ENCODE data around the gene LSP1. TPM values are rescaled to one million over a fixed set of nuclear protein-coding genes. Genes with fewer than 3 reads are reported as not detected.

LSP1 gene
- total and polyA plus RNA-seq, 12 donors: 4.0 to 1,341 (median 278) TPM

DNA sequence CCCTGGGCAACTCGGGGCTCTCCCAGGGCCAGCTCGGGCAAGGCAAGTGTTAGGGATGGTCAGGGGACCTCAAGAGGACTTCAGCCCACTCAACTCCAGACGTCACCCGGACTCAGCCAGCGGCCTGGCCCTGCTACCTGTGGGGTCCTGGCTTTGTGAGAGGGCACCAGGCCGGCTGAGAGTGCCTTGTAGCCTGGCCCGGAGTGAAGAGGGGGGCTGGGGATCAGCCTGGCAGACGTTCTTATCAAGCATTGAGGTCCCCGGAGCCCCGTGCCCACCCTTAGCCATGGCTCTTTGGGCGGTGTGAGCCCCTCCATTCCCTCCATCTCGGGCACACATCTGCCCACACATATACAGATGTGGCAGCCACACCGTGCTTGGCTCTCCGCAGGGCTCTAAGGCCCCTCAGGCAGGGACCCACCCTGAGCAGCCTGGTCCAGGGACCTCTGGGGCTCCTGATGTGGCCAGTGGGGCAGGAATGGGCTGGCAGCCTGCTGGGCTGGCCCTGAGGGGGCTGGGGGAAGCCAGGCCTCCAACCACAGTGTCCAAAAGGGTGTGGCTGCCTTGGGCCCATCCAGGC, 15.3 kb downstream of the LSP1 start:
- TF ChIP-seq, protein P1, sequence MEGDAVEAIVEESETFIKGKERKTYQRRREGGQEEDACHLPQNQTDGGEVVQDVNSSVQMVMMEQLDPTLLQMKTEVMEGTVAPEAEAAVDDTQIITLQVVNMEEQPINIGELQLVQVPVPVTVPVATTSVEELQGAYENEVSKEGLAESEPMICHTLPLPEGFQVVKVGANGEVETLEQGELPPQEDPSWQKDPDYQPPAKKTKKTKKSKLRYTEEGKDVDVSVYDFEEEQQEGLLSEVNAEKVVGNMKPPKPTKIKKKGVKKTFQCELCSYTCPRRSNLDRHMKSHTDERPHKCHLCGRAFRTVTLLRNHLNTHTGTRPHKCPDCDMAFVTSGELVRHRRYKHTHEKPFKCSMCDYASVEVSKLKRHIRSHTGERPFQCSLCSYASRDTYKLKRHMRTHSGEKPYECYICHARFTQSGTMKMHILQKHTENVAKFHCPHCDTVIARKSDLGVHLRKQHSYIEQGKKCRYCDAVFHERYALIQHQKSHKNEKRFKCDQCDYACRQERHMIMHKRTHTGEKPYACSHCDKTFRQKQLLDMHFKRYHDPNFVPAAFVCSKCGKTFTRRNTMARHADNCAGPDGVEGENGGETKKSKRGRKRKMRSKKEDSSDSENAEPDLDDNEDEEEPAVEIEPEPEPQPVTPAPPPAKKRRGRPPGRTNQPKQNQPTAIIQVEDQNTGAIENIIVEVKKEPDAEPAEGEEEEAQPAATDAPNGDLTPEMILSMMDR (IDR thresholded peaks at IDR 0.05): no peak
- TF ChIP-seq POLR2A (IDR thresholded peaks at IDR 0.05): peak in 1 of 2 donors; percentile 45
- Histone ChIP-seq H3K27ac (peak overlapping the region; percentile 71 to 97 (median 88)), H3K4me1 (replicated peaks in 1 of 2) (peaks cover 32 to 61% of the 10 kb centered on the region in 2 donors), H3K36me3 (replicated peaks in 1 of 2) (no peaks in the 10 kb centered on the region), H3K9me3 (replicated peaks in 1 of 3) (no peaks in the 10 kb centered on the region), H3K27me3 (no peaks in the 10 kb centered on the region), H3K4me3 (peak overlapping the region in 2 of 4 donors; percentile 32 to 60)
- 43 to 69% (median 50%) methylated on average over 9 to 14 of the region's 14 CpGs for WGBS, 4 donors
- peak in 2 of 7 donors; percentile 50 to 52 for DNase-seq
- intact Hi-C loops (cut with DNase I): no loop called here

DNA sequence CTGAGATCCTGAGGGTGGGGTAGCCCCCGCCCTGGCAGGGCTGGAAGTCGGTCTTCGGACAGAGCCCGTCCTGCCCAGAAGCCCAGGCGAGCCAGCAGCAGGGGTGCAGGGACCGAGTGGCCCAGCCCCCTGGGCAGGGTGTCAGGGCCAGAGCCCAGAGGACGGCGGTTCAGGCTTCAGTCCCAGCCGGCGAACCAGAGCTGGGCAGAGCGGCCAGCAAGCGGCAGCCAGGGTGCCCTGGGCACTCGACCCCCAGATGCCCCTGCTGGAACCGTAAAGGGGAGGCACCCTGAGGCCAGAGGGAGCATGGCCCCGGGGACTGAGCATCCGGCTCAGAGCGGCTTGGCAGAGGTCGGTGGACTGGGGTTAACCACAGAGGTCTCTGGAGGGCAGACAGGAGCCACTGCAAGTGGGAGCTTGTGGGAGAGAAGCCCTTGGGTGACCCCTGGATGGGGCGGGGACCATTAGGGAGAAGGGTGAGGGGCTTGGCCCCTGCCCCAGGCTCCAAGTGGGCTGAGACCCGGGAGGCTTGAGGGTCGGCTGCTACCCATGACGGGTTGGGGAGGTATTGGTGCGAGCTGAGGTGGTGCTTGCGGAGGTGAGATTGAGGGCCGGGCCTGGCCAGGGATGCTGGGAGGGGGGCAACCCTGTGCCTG, 15.9 kb downstream of the LSP1 start:
- peak; percentile 23 to 88 for TF ChIP-seq POLR2A (IDR thresholded peaks at IDR 0.05)
- TF ChIP-seq, protein P1 (IDR thresholded peaks at IDR 0.05): no peak
- intact Hi-C loops (cut with DNase I): no loop called here
- Histone ChIP-seq H3K9me3 (replicated peaks in 1 of 3) (no peaks in the 10 kb centered on the region), H3K27me3 (no peaks in the 10 kb centered on the region), H3K4me1 (replicated peaks in 1 of 2) (peaks cover 26 to 59% of the 10 kb centered on the region in 2 donors), H3K27ac (peak overlapping the region; percentile 71 to 97 (median 88)), H3K4me3 (peak overlapping the region in 3 of 4 donors; percentile 32 to 81 (median 60)), H3K36me3 (replicated peaks in 1 of 2) (no peaks in the 10 kb centered on the region)
- 34 to 55% (median 43%) methylated on average over 9 to 25 of the region's 25 CpGs for WGBS, 4 donors
- peak in 6 of 7 donors; percentile 82 to 90 (median 86) for DNase-seq

DNA sequence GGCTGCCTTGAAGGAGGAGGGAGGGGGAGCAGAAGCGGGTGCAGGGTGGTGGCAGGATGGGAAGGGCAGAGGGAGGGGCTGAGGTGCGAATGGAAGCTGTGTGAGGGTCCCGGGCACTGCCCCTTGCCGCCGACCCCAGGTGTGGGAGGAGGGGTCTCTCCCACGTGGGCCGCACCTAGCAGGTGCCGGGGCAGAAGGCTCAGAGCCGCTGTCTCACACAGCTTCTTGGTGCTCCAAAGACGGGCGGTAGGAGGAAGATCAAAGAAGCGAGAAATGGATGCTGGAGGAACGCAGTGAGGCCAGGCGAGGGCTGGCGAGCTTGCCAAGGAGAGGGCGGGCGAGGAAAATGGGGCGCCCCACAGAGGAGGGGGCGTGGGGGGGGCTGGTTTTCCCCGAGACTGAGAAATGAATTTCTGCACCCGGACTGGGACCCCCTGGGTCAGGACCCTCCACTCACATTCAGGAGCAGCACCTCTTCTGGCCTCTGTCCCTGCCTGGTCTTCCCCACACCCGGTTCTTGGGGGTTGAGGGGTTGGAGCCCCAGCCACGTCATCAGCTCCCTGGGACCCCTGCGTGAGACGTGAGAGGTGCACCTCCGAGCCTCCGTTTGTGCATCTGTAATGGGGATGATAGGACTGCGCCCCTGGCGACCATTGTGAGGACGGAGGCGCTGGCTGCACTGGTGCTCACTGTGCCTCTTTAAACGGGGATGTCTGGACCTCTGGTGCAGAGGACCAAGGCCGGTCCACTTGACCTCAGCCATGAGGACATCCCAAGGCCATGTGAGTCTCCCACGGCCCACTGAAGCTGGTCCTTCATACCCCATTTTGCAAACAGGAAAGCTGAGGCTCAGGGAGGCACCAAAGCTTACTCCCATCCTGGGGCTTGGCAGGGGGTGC, 16.8 kb downstream of the LSP1 start:
- peaks cover 20 to 50% of the 10 kb centered on the region in 2 donors for H3K4me1 ChIP-seq (replicated peaks in 1 of 2)
- peak in 3 of 7 donors; percentile 66 to 74 (median 73) for DNase-seq
- TF ChIP-seq, protein P1 (IDR thresholded peaks at IDR 0.05): peak in 5 of 6 experiments; percentile 23 to 43 (median 38)
- TF ChIP-seq POLR2A (IDR thresholded peaks at IDR 0.05): peak; percentile 27 to 37
- H3K27ac ChIP-seq: peak overlapping the region; percentile 71 to 97 (median 88)
- WGBS, 4 donors: 41 to 59% (median 44%) methylated on average over 25 to 34 of the region's 34 CpGs
- no peaks in the 10 kb centered on the region for H3K27me3 ChIP-seq
- H3K4me3 ChIP-seq: peak overlapping the region in 3 of 4 donors; percentile 32 to 81 (median 60)
- intact Hi-C loops (cut with DNase I): no loop called here
- H3K36me3 ChIP-seq (replicated peaks in 1 of 2): no peaks in the 10 kb centered on the region
- H3K9me3 ChIP-seq (replicated peaks in 1 of 3): no peaks in the 10 kb centered on the region

DNA sequence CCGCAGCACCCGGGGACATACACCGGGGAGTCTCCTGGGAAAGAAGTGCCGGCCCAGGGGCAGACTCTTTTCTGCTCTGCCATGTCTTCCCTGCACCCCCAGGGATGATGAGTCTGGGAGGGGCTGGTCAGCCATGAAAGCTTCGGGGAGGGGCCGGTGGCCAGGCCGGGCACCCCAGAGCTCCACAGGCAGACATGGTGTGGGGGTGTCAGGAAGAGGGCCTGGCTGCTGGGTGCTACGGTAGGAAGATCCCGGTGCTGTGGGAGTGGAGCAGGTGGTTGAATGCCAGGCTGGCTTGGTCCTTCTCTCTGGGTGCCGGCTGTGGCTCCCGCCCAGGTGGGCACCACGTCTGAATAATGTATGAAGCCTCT, 17.4 kb downstream of the LSP1 start:
- Histone ChIP-seq H3K4me1 (replicated peaks in 1 of 2) (peaks cover 22 to 47% of the 10 kb centered on the region in 2 donors), H3K4me3 (peak overlapping the region in 3 of 4 donors; percentile 25 to 60 (median 32)), H3K9me3 (replicated peaks in 1 of 3) (no peaks in the 10 kb centered on the region), H3K36me3 (replicated peaks in 1 of 2) (no peaks in the 10 kb centered on the region), H3K27ac (peak overlapping the region; percentile 71 to 97 (median 88)), H3K27me3 (no peaks in the 10 kb centered on the region)
- intact Hi-C loops (cut with DNase I): no loop called here
- no peak for DNase-seq
- no peak for TF ChIP-seq POLR2A (IDR thresholded peaks at IDR 0.05)
- TF ChIP-seq, protein P1 (IDR thresholded peaks at IDR 0.05): no peak
- 42 to 64% (median 44%) methylated on average over 10 to 12 of the region's 12 CpGs for WGBS, 4 donors

Measured in adrenal gland (tissue), 12 donors.